ENCODE measurements around the gene RAB3GAP2. TPM values are rescaled to one million over a fixed set of nuclear protein-coding genes. Genes with fewer than 3 reads are reported as not detected.
"Not testable (repeated sequence)": the region's sequence is repeated elsewhere in the genome, so short reads cannot be mapped to it uniquely, and the experiment has no call there.

The RAB3GAP2 gene
- total RNA-seq, 3 donors from 2014 or later (not counting 1 experiment from before 2014, with no cell fraction given) = 47.3 to 52.7 (median 51.5) TPM

DNA sequence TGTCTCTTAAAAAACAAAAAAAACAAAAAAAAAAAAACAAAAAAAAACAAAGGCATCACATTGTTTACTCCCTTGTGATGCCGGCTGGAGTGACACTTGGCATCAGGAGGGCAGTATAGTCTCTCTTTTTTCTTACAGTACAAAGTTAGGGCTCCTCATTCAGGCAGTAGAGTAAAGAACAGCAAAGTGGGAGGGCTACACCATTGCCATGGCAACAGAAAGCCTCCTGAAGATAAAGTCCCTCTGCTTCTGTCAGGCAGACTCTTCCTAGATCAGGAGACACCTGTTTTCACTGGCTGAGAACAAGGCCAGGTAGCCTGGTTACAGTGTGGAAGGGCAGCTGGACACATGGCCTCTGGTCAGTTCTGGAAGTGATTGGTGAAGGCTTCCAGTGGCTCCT is 41.3 kb upstream of the RAB3GAP2 start:
- Histone ChIP-seq H3K36me3 (ENCODE audit: control insufficient read depth, insufficient read depth, low read length) (no peaks in the 10 kb centered on the region), H3K27ac (ENCODE audit: low read length) (no peak overlapping the region), H3K4me3 (ENCODE audit: low read length) (no peak overlapping the region), H3K27me3 (ENCODE audit: control insufficient read depth, insufficient read depth, low read length) (no peaks in the 10 kb centered on the region), H3K4me1 (ENCODE audit: control insufficient read depth, insufficient read depth, low read length) (no peaks in the 10 kb centered on the region), H3K9me3 (ENCODE audit: control insufficient read depth, insufficient read depth, low read length) (no peaks in the 10 kb centered on the region)
- H3K4me3 Mint-ChIP-seq = no peak overlapping the region
- 67% methylated on average over 1 of the region's 1 CpG for WGBS (ENCODE audit: insufficient coverage)
- H3K9me3 Mint-ChIP-seq = peaks cover 0 to 3% of the 10 kb centered on the region in 2 donors
- H3K4me1 Mint-ChIP-seq = no peaks in the 10 kb centered on the region
- intact Hi-C loops (cut with micrococcal nuclease) = no loop called here
- TF ChIP-seq, protein P1, sequence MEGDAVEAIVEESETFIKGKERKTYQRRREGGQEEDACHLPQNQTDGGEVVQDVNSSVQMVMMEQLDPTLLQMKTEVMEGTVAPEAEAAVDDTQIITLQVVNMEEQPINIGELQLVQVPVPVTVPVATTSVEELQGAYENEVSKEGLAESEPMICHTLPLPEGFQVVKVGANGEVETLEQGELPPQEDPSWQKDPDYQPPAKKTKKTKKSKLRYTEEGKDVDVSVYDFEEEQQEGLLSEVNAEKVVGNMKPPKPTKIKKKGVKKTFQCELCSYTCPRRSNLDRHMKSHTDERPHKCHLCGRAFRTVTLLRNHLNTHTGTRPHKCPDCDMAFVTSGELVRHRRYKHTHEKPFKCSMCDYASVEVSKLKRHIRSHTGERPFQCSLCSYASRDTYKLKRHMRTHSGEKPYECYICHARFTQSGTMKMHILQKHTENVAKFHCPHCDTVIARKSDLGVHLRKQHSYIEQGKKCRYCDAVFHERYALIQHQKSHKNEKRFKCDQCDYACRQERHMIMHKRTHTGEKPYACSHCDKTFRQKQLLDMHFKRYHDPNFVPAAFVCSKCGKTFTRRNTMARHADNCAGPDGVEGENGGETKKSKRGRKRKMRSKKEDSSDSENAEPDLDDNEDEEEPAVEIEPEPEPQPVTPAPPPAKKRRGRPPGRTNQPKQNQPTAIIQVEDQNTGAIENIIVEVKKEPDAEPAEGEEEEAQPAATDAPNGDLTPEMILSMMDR (IDR thresholded peaks at IDR 0.05) = no peak
- H3K27ac Mint-ChIP-seq = no peak overlapping the region
- ATAC-seq (no peak), DNase-seq (no peak)
- H3K27me3 Mint-ChIP-seq (ENCODE audit: low read depth in 2 of 2) = peaks cover 13 to 17% of the 10 kb centered on the region in 2 donors
- H3K36me3 Mint-ChIP-seq = no peaks in the 10 kb centered on the region

DNA sequence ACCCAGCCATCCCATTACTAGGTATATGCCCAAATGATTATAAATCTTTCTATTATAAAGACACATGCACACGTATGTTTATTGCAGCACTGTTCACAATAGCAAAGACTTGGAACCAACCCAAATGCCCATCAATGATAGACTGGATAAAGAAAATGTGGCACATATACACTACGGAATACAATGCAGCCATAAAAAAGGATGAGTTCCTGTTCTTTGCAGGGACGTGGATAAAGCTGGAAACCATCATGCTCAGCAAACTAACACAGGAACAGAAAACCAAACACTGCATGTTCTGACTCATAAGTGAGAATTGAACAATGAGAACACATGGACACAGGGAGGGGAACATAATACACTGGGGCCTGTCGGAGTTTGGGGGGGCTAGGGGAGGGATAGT is 37.9 kb upstream of the RAB3GAP2 start:
- H3K4me1 Mint-ChIP-seq; H3K27me3 ChIP-seq (ENCODE audit: control insufficient read depth, insufficient read depth, low read length); H3K9me3 ChIP-seq (ENCODE audit: control insufficient read depth, insufficient read depth, low read length); H3K36me3 Mint-ChIP-seq; H3K36me3 ChIP-seq (ENCODE audit: control insufficient read depth, insufficient read depth, low read length); H3K4me3 Mint-ChIP-seq; H3K27ac ChIP-seq (ENCODE audit: low read length); H3K4me3 ChIP-seq (ENCODE audit: low read length); H3K4me1 ChIP-seq (ENCODE audit: control insufficient read depth, insufficient read depth, low read length); intact Hi-C loops (cut with micrococcal nuclease); ATAC-seq; H3K27ac Mint-ChIP-seq; DNase-seq; H3K9me3 Mint-ChIP-seq: not testable (repeated sequence)
- 78% methylated on average over 3 of the region's 4 CpGs for WGBS (ENCODE audit: insufficient coverage)
- H3K27me3 Mint-ChIP-seq (ENCODE audit: low read depth in 2 of 2) = peaks cover 14 to 29% of the 10 kb centered on the region in 2 donors

DNA sequence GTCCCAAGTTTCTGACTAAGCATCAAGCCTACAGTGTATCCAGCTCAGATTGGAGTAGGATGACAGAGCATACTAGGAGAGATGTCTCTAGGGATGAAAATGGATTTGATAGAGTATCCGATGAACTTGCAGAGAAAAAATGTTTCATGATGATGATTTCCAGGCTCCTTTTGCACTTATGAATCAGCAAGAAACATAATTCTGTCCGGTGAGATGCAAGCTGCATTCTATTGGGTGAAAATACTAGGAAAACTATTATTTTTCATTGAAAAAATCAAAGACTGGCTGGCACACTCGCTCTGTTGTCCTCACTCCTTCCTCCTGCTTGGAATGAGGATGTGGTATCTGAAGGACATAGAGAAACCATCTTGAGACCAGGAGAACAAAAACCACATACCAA is 35.4 kb upstream of the RAB3GAP2 start:
- Histone ChIP-seq H3K9me3 (ENCODE audit: control insufficient read depth, insufficient read depth, low read length) (no peaks in the 10 kb centered on the region), H3K36me3 (ENCODE audit: control insufficient read depth, insufficient read depth, low read length) (no peaks in the 10 kb centered on the region), H3K27ac (ENCODE audit: low read length) (no peak overlapping the region), H3K4me3 (ENCODE audit: low read length) (no peak overlapping the region), H3K27me3 (ENCODE audit: control insufficient read depth, insufficient read depth, low read length) (peaks cover 2% of the 10 kb centered on the region), H3K4me1 (ENCODE audit: control insufficient read depth, insufficient read depth, low read length) (no peaks in the 10 kb centered on the region)
- no peak overlapping the region for H3K4me3 Mint-ChIP-seq
- no peak for ATAC-seq
- intact Hi-C loops (cut with micrococcal nuclease) = no loop called here
- no peak overlapping the region for H3K27ac Mint-ChIP-seq
- WGBS (ENCODE audit: insufficient coverage) = 100% methylated on average over 2 of the region's 3 CpGs
- no peak for DNase-seq
- peaks cover 0 to 3% of the 10 kb centered on the region in 2 donors for H3K9me3 Mint-ChIP-seq
- TF ChIP-seq, protein P1 (IDR thresholded peaks at IDR 0.05) = no peak
- H3K4me1 Mint-ChIP-seq = no peaks in the 10 kb centered on the region
- peaks cover 23 to 47% of the 10 kb centered on the region in 2 donors for H3K27me3 Mint-ChIP-seq (ENCODE audit: low read depth in 2 of 2)
- H3K36me3 Mint-ChIP-seq = no peaks in the 10 kb centered on the region

DNA sequence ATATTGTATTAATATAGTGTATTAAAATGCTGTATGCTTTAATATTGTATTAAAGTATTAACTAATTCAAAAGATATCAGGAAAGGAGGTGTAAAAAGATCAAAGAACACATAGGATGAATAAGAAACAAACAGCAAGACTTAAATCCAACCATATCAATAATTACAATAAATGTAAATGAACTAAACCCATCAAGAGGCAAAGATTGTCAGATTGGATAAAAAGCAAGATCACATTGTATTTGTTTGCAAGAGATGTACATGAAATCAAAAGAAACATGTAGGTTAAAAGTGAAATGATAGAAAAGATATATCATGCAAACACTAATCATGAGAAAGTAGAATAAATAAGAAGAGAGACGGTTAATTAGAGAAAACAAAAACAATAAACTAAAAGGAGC is 34.1 kb upstream of the RAB3GAP2 start:
- H3K36me3 Mint-ChIP-seq = no peaks in the 10 kb centered on the region
- H3K27ac ChIP-seq (ENCODE audit: low read length) = no peak overlapping the region
- H3K4me3 Mint-ChIP-seq = no peak overlapping the region
- H3K9me3 ChIP-seq (ENCODE audit: control insufficient read depth, insufficient read depth, low read length) = no peaks in the 10 kb centered on the region
- DNase-seq (no peak), ATAC-seq (no peak)
- no peak overlapping the region for H3K27ac Mint-ChIP-seq
- peaks cover 21 to 60% of the 10 kb centered on the region in 2 donors for H3K27me3 Mint-ChIP-seq (ENCODE audit: low read depth in 2 of 2)
- H3K4me1 ChIP-seq (ENCODE audit: control insufficient read depth, insufficient read depth, low read length) = no peaks in the 10 kb centered on the region
- TF ChIP-seq, protein P1 (IDR thresholded peaks at IDR 0.05) = no peak
- no peak overlapping the region for H3K4me3 ChIP-seq (ENCODE audit: low read length)
- intact Hi-C loops (cut with micrococcal nuclease) = no loop called here
- WGBS (ENCODE audit: insufficient coverage) = no CpG with 5 or more reads among the region's 1 CpG
- H3K4me1 Mint-ChIP-seq = no peaks in the 10 kb centered on the region
- H3K27me3 ChIP-seq (ENCODE audit: control insufficient read depth, insufficient read depth, low read length) = peaks cover 4% of the 10 kb centered on the region
- H3K36me3 ChIP-seq (ENCODE audit: control insufficient read depth, insufficient read depth, low read length) = no peaks in the 10 kb centered on the region
- peaks cover 0 to 2% of the 10 kb centered on the region in 2 donors for H3K9me3 Mint-ChIP-seq
